Gastrocnemius medialis (tissue), 4 donors: ENCODE results near the gene ANKRD11. TPM values are rescaled to one million over a fixed set of nuclear protein-coding genes. Genes with fewer than 3 reads are reported as not detected.

Experiments
- ATAC-seq, 2 donors: fragments of 150-250 bp; one replicate each; pipeline ENCODE4 v1.9.1; 2016
- DNase-seq, 2 donors: peaks; one replicate each; pipeline ENCODE4 v3.0.0-alpha.2; 2019
- H3K27ac ChIP-seq, 4 donors: fragments of 200-600 bp; sonication (generic); 1 replicate in 1 of 4; 2 replicates in 3 of 4; pipeline ENCODE4 v1.5.1; 2016 to 2018; ENCODE audit warnings: mild to moderate bottlenecking in 2 of 4, moderate library complexity in 1 of 4
- H3K27me3 ChIP-seq, 3 donors: fragments of 200-600 bp; sonication (generic) in 2 of 3; 1 replicate in 1 of 3; 2 replicates in 2 of 3; pipeline versions ENCODE4 v1.5.1 to v1.6.0; 2016 to 2019; ENCODE audit warnings: mild to moderate bottlenecking in 1 of 3, moderate library complexity in 1 of 3
- H3K36me3 ChIP-seq, 2 donors: fragments of 200-600 bp; sonication (generic) in 1 of 2; one replicate each; pipeline ENCODE4 v1.5.1; 2017 to 2018
- H3K4me1 ChIP-seq, 2 donors: fragments of 200-600 bp; sonication (generic) in 1 of 2; one replicate each; pipeline ENCODE4 v1.5.1; 2016 to 2017; ENCODE audit warnings: mild to moderate bottlenecking in 2 of 2
- H3K4me3 ChIP-seq, 4 donors: fragments of 200-600 bp; sonication (generic) in 3 of 4; 1 replicate in 1 of 4; 2 replicates in 3 of 4; pipeline ENCODE4 v1.5.1; 2016 to 2019; ENCODE audit warnings: mild to moderate bottlenecking in 2 of 4
- H3K9me3 ChIP-seq, 3 donors: fragments of 200-600 bp; sonication (generic) in 2 of 3; 1 replicate in 1 of 3; 2 replicates in 2 of 3; pipeline ENCODE4 v1.5.1; 2016 to 2019
- CTCF ChIP-seq, 5 experiments: fragments of 450-650 bp in 3 of 5; fragments of 200-600 bp in 2 of 5; sonication (generic) in 2 of 5; IDR thresholded peaks in 4 of 5; conservative IDR thresholded peaks in 1 of 5; 1 replicate in 4 of 5; 2 replicates in 1 of 5; pipeline ENCODE4 v1.5.1; 2016 to 2019; ENCODE audit warnings: antibody characterized with exemption in 5 of 5, mild to moderate bottlenecking in 3 of 5, moderate library complexity in 3 of 5
- POLR2A ChIP-seq, 2 donors: fragments of 450-650 bp; IDR thresholded peaks; one replicate each; pipeline ENCODE4 v1.6.1; 2017; ENCODE audit warnings: antibody characterized with exemption in 2 of 2, mild to moderate bottlenecking in 2 of 2, moderate library complexity in 2 of 2
- in situ Hi-C, 4 donors: fragments of 200-750 bp; cut with MboI; loops; one replicate each; pipeline versions ENCODE4 v1.15.0 to v1.8.0; 2017; ENCODE audit warnings: low sequenced_read_pairs in 4 of 4
- intact Hi-C: fragments of 100-400 bp; cut with DNase I; formaldehyde crosslinking; loops from one replicate; pipeline ENCODE4 v1.15.1; 2023; ENCODE audit warnings: low total_unique reads
- total RNA-seq, 4 donors: library from RNA; depleted of rRNA; stranded (reverse); fragments of >200 nt; gene quantifications; one replicate each; pipeline versions ENCODE4 v1.1.0 to v1.2.3, GENCODE V29; 2016

The ANKRD11 gene
- total RNA-seq, 4 donors from 2014 or later: 26.0 to 77.0 (median 55.0) TPM

DNA sequence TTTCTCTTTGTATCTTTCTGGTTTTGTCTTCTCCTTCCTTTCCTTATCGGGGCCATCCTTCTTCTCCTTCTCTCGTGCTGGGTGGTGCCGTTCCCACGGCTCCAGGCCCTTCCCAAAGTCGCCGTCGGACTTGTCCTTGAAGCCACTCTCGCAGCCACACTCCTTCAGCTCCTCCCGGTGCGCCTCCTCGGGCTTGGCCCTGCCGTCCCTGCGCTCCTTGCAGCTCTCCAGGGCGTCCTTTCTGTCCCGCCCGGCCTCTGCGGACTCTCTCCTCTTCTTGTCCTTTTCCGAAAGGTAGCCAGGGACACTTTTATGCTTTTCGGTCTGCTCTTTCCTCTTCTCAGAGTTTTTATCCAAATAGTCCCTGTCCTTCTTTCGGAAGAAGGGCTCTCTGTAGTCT lies 206.9 kb downstream of the ANKRD11 start:
- Histone ChIP-seq H3K27ac (no peak overlapping the region), H3K9me3 (no peaks in the 10 kb centered on the region), H3K36me3 (peaks cover 0 to 75% of the 10 kb centered on the region in 2 donors), H3K4me1 (no peaks in the 10 kb centered on the region), H3K4me3 (no peak overlapping the region), H3K27me3 (no peaks in the 10 kb centered on the region)
- in situ Hi-C loops: no loop called here
- DNase-seq (no peak), ATAC-seq (no peak)
- TF ChIP-seq CTCF (IDR thresholded peaks at IDR 0.05 in 4 of 5, conservative IDR thresholded peaks at IDR 0.05 in 1 of 5): no peak
- intact Hi-C loops: no loop called here

DNA sequence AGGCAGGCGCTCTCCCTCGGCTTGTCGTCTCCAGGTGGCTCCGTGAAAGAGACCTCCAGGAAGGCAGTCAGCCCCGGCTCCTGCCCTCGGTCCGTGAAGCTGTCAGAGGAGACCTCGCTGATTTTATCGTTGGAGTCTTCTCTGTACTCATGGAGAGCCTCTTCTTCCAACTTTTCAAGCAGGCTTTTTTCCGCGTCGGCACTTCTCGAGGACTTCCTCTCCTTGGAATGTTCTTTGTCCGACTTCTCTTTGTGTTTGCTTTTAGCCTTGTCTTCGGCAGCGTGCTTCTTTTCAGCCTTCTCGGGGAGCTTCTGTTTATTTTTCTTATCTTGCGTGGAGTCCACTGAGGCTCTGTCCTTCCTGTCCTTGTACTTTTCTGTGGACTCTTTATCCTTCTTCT lies 207.8 kb downstream of the ANKRD11 start:
- DNase-seq (no peak), ATAC-seq (no peak)
- intact Hi-C loops (no loop called here), in situ Hi-C loops (no loop called here)
- no peaks in the 10 kb centered on the region for H3K9me3 ChIP-seq
- H3K4me1 ChIP-seq: no peaks in the 10 kb centered on the region
- no peaks in the 10 kb centered on the region for H3K27me3 ChIP-seq
- TF ChIP-seq POLR2A (IDR thresholded peaks at IDR 0.05): no peak
- no peak for TF ChIP-seq CTCF (IDR thresholded peaks at IDR 0.05 in 4 of 5, conservative IDR thresholded peaks at IDR 0.05 in 1 of 5)
- H3K4me3 ChIP-seq: no peak overlapping the region
- H3K27ac ChIP-seq: no peak overlapping the region
- peaks cover 0 to 74% of the 10 kb centered on the region in 2 donors for H3K36me3 ChIP-seq

DNA sequence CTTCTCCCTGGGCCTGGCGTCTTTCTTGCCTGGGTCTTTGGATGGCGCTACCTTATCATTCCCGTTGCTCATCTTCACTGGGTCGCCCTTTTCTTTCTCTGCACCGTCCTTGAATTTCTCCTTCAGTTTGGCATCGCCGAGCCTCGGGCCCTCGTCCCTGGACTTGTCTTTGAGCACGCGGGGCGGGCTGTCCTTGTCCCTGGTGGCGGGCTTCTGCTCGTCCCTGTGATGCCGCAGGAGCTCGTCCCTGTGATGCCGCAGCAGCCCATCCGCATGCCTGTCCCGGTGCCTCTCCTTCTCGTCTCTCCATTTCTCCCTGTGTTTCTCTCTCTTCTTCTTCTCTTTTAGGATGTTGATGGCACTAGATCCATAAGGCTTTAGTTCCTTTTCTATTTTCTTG lies 208.5 kb downstream of the ANKRD11 start:
- peaks cover 0 to 72% of the 10 kb centered on the region in 2 donors for H3K36me3 ChIP-seq

GRCh38 chr16:89281189-89281577 lies 209.2 kb downstream of the ANKRD11 start:
- no peak for ATAC-seq
- in situ Hi-C loops (no loop called here), intact Hi-C loops (no loop called here)
- Histone ChIP-seq H3K4me3 (no peak overlapping the region), H3K36me3 (peaks cover 0 to 65% of the 10 kb centered on the region in 2 donors), H3K9me3 (no peaks in the 10 kb centered on the region), H3K27ac (no peak overlapping the region), H3K27me3 (no peaks in the 10 kb centered on the region), H3K4me1 (no peaks in the 10 kb centered on the region)
- DNase-seq: no peak
- TF ChIP-seq CTCF (IDR thresholded peaks at IDR 0.05 in 4 of 5, conservative IDR thresholded peaks at IDR 0.05 in 1 of 5) (no peak), POLR2A (IDR thresholded peaks at IDR 0.05) (no peak)

More for the DNA sequence above, 208.5 kb downstream of the ANKRD11 start:
- no peaks in the 10 kb centered on the region for H3K4me1 ChIP-seq
- H3K27ac ChIP-seq: no peak overlapping the region
- TF ChIP-seq POLR2A (IDR thresholded peaks at IDR 0.05) (no peak), CTCF (IDR thresholded peaks at IDR 0.05 in 4 of 5, conservative IDR thresholded peaks at IDR 0.05 in 1 of 5) (no peak)
- H3K9me3 ChIP-seq: no peaks in the 10 kb centered on the region
- no peaks in the 10 kb centered on the region for H3K27me3 ChIP-seq
- H3K4me3 ChIP-seq: no peak overlapping the region
- no peak for DNase-seq
- intact Hi-C loops (no loop called here), in situ Hi-C loops (no loop called here)
- ATAC-seq: no peak

GRCh38 chr16:89280546-89281188 lies 209.7 kb downstream of the ANKRD11 start:
- no peaks in the 10 kb centered on the region for H3K4me1 ChIP-seq
- H3K36me3 ChIP-seq: peaks cover 0 to 62% of the 10 kb centered on the region in 2 donors
- no peaks in the 10 kb centered on the region for H3K27me3 ChIP-seq
- ATAC-seq: no peak
- intact Hi-C loops: no loop called here
- no peaks in the 10 kb centered on the region for H3K9me3 ChIP-seq
- no peak for DNase-seq
- TF ChIP-seq POLR2A (IDR thresholded peaks at IDR 0.05): no peak
- no peak for TF ChIP-seq CTCF (IDR thresholded peaks at IDR 0.05 in 4 of 5, conservative IDR thresholded peaks at IDR 0.05 in 1 of 5)
- no peak overlapping the region for H3K27ac ChIP-seq
- H3K4me3 ChIP-seq: no peak overlapping the region
- in situ Hi-C loops: no loop called here
